ENCODE measurements around the gene USP46.

Gene USP46

GRCh38 chr4:52579602-52580272 is 79.4 kb downstream of the USP46 start:
- no peak for TF ChIP-seq CTCF (IDR thresholded peaks at IDR 0.05; ENCODE audit: low read length, missing control alignments)
- DNase-seq (ENCODE audit: low read depth) = no peak
- no peak overlapping the region for H3K4me3 ChIP-seq (replicated peaks; ENCODE audit: low read depth, low read length)

- DNase-seq (ENCODE audit: low read depth) = no peak
- TF ChIP-seq CTCF (IDR thresholded peaks at IDR 0.05; ENCODE audit: low read length, missing control alignments) = no peak
- H3K4me3 ChIP-seq (replicated peaks; ENCODE audit: low read depth, low read length) = no peak overlapping the region
These were observed 80.2 kb downstream of the USP46 start for GRCh38 chr4:52578951-52579350.

- DNase-seq (ENCODE audit: low read depth) = no peak
- no peak overlapping the region for H3K4me3 ChIP-seq (replicated peaks; ENCODE audit: low read depth, low read length)
- no peak for TF ChIP-seq CTCF (IDR thresholded peaks at IDR 0.05; ENCODE audit: low read length, missing control alignments)
These were observed 81.5 kb downstream of the USP46 start for GRCh38 chr4:52577624-52577962.

- DNase-seq (ENCODE audit: low read depth) = peak; percentile 52
- no peak overlapping the region for H3K4me3 ChIP-seq (replicated peaks; ENCODE audit: low read depth, low read length)
- TF ChIP-seq CTCF (IDR thresholded peaks at IDR 0.05; ENCODE audit: low read length, missing control alignments) = no peak
These were observed 82.0 kb downstream of the USP46 start for GRCh38 chr4:52576961-52577623.

- no peak for TF ChIP-seq CTCF (IDR thresholded peaks at IDR 0.05; ENCODE audit: low read length, missing control alignments)
- H3K4me3 ChIP-seq (replicated peaks; ENCODE audit: low read depth, low read length) = no peak overlapping the region
- DNase-seq (ENCODE audit: low read depth) = no peak
These were observed 82.8 kb downstream of the USP46 start for GRCh38 chr4:52576326-52576725.

GRCh38 chr4:52575406-52575805 is 83.7 kb downstream of the USP46 start:
- no peak for DNase-seq (ENCODE audit: low read depth)
- TF ChIP-seq CTCF (IDR thresholded peaks at IDR 0.05; ENCODE audit: low read length, missing control alignments) = no peak
- no peak overlapping the region for H3K4me3 ChIP-seq (replicated peaks; ENCODE audit: low read depth, low read length)

GRCh38 chr4:52574036-52574435 is 85.1 kb downstream of the USP46 start:
- DNase-seq (ENCODE audit: low read depth) = no peak
- TF ChIP-seq CTCF (IDR thresholded peaks at IDR 0.05; ENCODE audit: low read length, missing control alignments) = no peak
- H3K4me3 ChIP-seq (replicated peaks; ENCODE audit: low read depth, low read length) = no peak overlapping the region
